HepG2 (cell line): ENCODE data around the gene ASB16. TPM values are rescaled to one million over a fixed set of nuclear protein-coding genes. Genes with fewer than 3 reads are reported as not detected.
A peak's percentile ranks its signal among the peaks of the same experiment; 100 is the strongest.

Experiments used
- ATAC-seq: fragments of 200-7000 bp; cut with Tn5 transposase; 3 replicates; pipeline ENCODE4 v1.9.1; 2020; ENCODE audit warnings: mild to moderate bottlenecking, moderate library complexity
- BruUV-seq: library from RNA; stranded (reverse); fragments of 400-500 nt; replicated peaks from 2 replicates; lab custom pipeline; 2021; lab: Mats Ljungman, UMichigan
- CTCF ChIA-PET: fragments of 300-600 bp; formaldehyde crosslinking; extraction: SDS; loops from one replicate; lab custom pipeline; 2021; ENCODE audit warnings: low total read pairs, inconsistent platforms, low intra/inter-chr PET ratio; lab: Yijun Ruan, JAX
- POLR2A ChIA-PET: fragments of 350-600 bp; sonication (Branson Sonifier 250); formaldehyde crosslinking; loops from one replicate; lab custom pipeline; 2020; ENCODE audit warnings: antibody characterized with exemption, inconsistent platforms; lab: Yijun Ruan, JAX
- DNase-seq: peaks from one replicate; pipeline ENCODE4 v3.0.0-alpha.2; 2015; ENCODE audit warnings: low spot score
- FAIRE-seq: peaks from 3 replicates; lab custom pipeline; 2011; peaks lifted over from hg19 to GRCh38; lab: Jason Lieb, UNC
- H2AFZ ChIP-seq: one replicate; pipeline ENCODE4 v1.6.1; 2011; ENCODE audit warnings: low read length, inconsistent platforms
- H3K27ac ChIP-seq: fragments of 300-600 bp; 3 replicates; pipeline ENCODE4 v1.8.0; 2011; ENCODE audit warnings: mixed run types, mild to moderate bottlenecking, mixed read lengths, low read length, inconsistent platforms; ENCODE audit not compliant: insufficient read depth; ENCODE audit errors: extremely low read length
- H3K27me3 ChIP-seq, 2 experiments: fragments of 200-600 bp in 1 of 2; 2 replicates in 1 of 2; 3 replicates in 1 of 2; pipeline versions ENCODE4 v1.6.0 to v1.8.0; 2011; ENCODE audit warnings: low read length in 2 of 2, mild to moderate bottlenecking in 2 of 2, moderate library complexity in 2 of 2, inconsistent platforms in 1 of 2; ENCODE audit not compliant: insufficient read depth in 2 of 2, control insufficient read depth in 1 of 2
- H3K36me3 ChIP-seq, 2 experiments: fragments of 200-600 bp in 1 of 2; replicated peaks in 1 of 2; 2 replicates in 1 of 2; 3 replicates in 1 of 2; pipeline versions ENCODE4 v1.5.1 to v1.8.0; 2011; ENCODE audit warnings: low read length in 2 of 2, inconsistent platforms in 1 of 2; ENCODE audit not compliant: insufficient read depth in 2 of 2, control insufficient read depth in 1 of 2
- H3K4me1 ChIP-seq: 2 replicates; pipeline ENCODE4 v1.5.1; 2012; ENCODE audit warnings: low read length, inconsistent platforms; ENCODE audit not compliant: insufficient read depth
- H3K4me2 ChIP-seq: 2 replicates; pipeline ENCODE4 v1.6.0; 2011; ENCODE audit warnings: low read depth, low read length, inconsistent platforms
- H3K4me3 ChIP-seq, 3 experiments: fragments of 200-600 bp in 1 of 3; sonication (generic), shearing (Covaris generic) in 1 of 3; replicated peaks in 1 of 3; 2 replicates each; pipeline ENCODE4 v1.5.1; 2011 to 2016; ENCODE audit warnings: low read length in 3 of 3, inconsistent platforms in 2 of 3, low read depth in 2 of 3, mild to moderate bottlenecking in 2 of 3, control low read depth in 1 of 3, mixed read lengths in 1 of 3; ENCODE audit not compliant: insufficient read depth in 1 of 3
- H3K79me2 ChIP-seq: one replicate; pipeline ENCODE4 v1.6.1; 2011; ENCODE audit warnings: low read length, inconsistent platforms; ENCODE audit not compliant: insufficient read depth
- H3K9ac ChIP-seq: 2 replicates; pipeline ENCODE4 v1.6.0; 2011; ENCODE audit warnings: mild to moderate bottlenecking, low read depth, low read length, inconsistent platforms; ENCODE audit not compliant: insufficient read depth
- H3K9me3 ChIP-seq: 2 replicates; pipeline ENCODE4 v1.5.1; 2012; ENCODE audit warnings: mild to moderate bottlenecking, low read length
- H4K20me1 ChIP-seq: 2 replicates; pipeline ENCODE4 v1.6.0; 2011; ENCODE audit warnings: inconsistent platforms, mild to moderate bottlenecking, low read length, moderate library complexity; ENCODE audit not compliant: insufficient read depth
- ASH2L ChIP-seq: fragments of 300-600, 200-600 bp; sonication (generic); IDR thresholded peaks from 2 replicates; pipeline ENCODE4 v1.7.0; 2017; ENCODE audit warnings: low read depth, mild to moderate bottlenecking, moderate library complexity, mixed read lengths, low read length; ENCODE audit not compliant: insufficient read length
- DMAP1 ChIP-seq: IDR thresholded peaks from 2 replicates; pipeline ENCODE4 v1.6.1; 2016
- FOXO1 ChIP-seq: sonication (generic); formaldehyde crosslinking; IDR thresholded peaks from 2 replicates; pipeline ENCODE4 v1.4.0; 2020; ENCODE audit warnings: missing genetic modification reagents
- JARID2 ChIP-seq: sonication (generic); formaldehyde crosslinking; IDR thresholded peaks from 2 replicates; pipeline ENCODE4 v1.8.1; 2023; ENCODE audit warnings: missing genetic modification reagents, inconsistent platforms; ENCODE audit not compliant: insufficient replicate concordance
- ZNF367 ChIP-seq: sonication (generic); formaldehyde crosslinking; IDR thresholded peaks from 2 replicates; pipeline ENCODE4 v1.4.0; 2020; ENCODE audit warnings: missing genetic modification reagents, borderline replicate concordance
- ZNF468 ChIP-seq: sonication (generic); formaldehyde crosslinking; IDR thresholded peaks from 2 replicates; pipeline ENCODE4 v1.8.0; 2022; ENCODE audit warnings: mild to moderate bottlenecking, moderate library complexity, missing genetic modification reagents
- ZNF563 ChIP-seq: sonication (generic); formaldehyde crosslinking; IDR thresholded peaks from 2 replicates; pipeline ENCODE4 v1.8.0; 2022; ENCODE audit warnings: mild to moderate bottlenecking, moderate library complexity, missing genetic modification reagents
- ZSCAN12 ChIP-seq: sonication (generic); formaldehyde crosslinking; IDR thresholded peaks from 2 replicates; pipeline ENCODE4 v1.9.0; 2021; ENCODE audit warnings: mild to moderate bottlenecking, missing genetic modification reagents
- WGBS: methylation state at CpG from one replicate; pipeline ENCODE4 v1.1.6; 2017; ENCODE audit warnings: low lambda C conversion rate; 5-methylcytosine and 5-hydroxymethylcytosine counted together
- in situ Hi-C: cut with HindIII; loops from 2 replicates; pipeline ENCODE4 v1.10.0; 2017; ENCODE audit warnings: low pct_unique_long_range_greater_than_20kb; ENCODE audit not compliant: extremely low pct_ligation_motif_present
- intact Hi-C: fragments of 100-400 bp; cut with micrococcal nuclease; formaldehyde crosslinking; loops from one replicate; pipeline ENCODE4 v1.10.0; 2022; ENCODE audit not compliant: unreplicated experiment
- polyA plus RNA-seq, 8 experiments: library from polyadenylated mRNA; depleted of rRNA in 3 of 8; stranded (reverse) in 7 of 8; unstranded in 1 of 8; fragments of >200 nt; fragmentation: Illumina TruSeq in 4 of 8; extraction: Trizol in 4 of 8; gene quantifications; 2 replicates each; pipeline versions ENCODE4 v1.2.1 to v1.2.3, GENCODE V29; 2011 to 2016; ENCODE audit warnings: low read depth in 4 of 8, missing spikeins in 1 of 8, mixed read lengths in 1 of 8; ENCODE audit not compliant: insufficient read depth in 1 of 8
- total RNA-seq, 5 experiments: library from RNA; depleted of rRNA; stranded (reverse); fragments of >200 nt; fragmentation: Illumina TruSeq; extraction: Trizol; gene quantifications; 2 replicates each; pipeline ENCODE4 v1.2.3, GENCODE V29; 2016; ENCODE audit warnings: low read depth in 1 of 5
- TF ChIP-seq, protein P1 (sequence below): sonication (generic); formaldehyde crosslinking; IDR thresholded peaks from 2 replicates; pipeline ENCODE4 v1.9.0; 2021; ENCODE audit warnings: missing genetic modification reagents, mild to moderate bottlenecking, borderline replicate concordance

ASB16 gene
- total and polyA plus RNA-seq, 2 of the 13 experiments (the other 11 are each of a cell fraction or from before 2014, with no cell fraction given), result 0.07 TPM; not detected in 1

DNA sequence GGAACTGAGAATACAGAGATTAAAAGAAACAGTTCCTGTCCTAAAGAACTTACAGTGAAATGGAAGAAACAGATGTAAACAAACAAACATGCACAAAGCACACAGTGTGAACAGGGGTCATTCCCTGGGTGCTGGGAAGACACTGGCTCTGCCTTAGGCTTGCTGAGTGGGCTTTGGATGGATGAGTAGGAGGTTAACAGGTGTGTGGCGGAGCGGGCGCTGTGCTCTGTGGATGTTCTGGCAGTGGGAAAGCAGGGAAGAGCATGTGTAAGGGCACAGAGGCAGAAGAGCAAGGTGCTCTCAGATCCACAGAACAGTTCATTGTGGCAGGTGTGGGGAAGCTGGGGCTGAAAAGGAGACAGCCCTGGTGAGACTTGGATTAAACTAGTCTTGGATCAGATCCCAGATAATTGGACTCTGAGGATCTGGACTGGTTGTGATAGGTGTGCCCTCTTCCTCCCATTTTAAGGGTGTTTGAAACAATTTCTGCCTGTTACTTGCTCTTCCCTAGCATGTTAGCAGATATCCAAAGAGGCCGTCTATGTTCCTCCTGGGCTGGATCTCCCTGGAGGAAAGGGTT, 20.7 kb upstream of the ASB16 start:
- 99% methylated on average over 4 of the region's 4 CpGs for WGBS
- POLR2A ChIA-PET, result interaction anchor here (0.6 to 0.7 kb wide), 2 partner anchors 19 to 167 kb away, joined by 3 to 6 read pairs; no protein-coding TSS in a partner anchor
- no peaks in the 10 kb centered on the region for H3K27me3 ChIP-seq
- no peak for FAIRE-seq
- no peak overlapping the region for H3K4me3 ChIP-seq
- peaks cover 20 to 54% of the 10 kb centered on the region in 2 experiments for H3K36me3 ChIP-seq
- H3K4me2 ChIP-seq, result no peak overlapping the region
- H3K9me3 ChIP-seq, result no peaks in the 10 kb centered on the region
- H3K9ac ChIP-seq, result no peak overlapping the region
- no TSS peak for BruUV-seq
- no peaks in the 10 kb centered on the region for H4K20me1 ChIP-seq
- in situ Hi-C loops (no loop called here), intact Hi-C loops (no loop called here)
- ATAC-seq, result no peak
- H2AFZ ChIP-seq, result no peak overlapping the region
- H3K79me2 ChIP-seq, result peaks cover 10% of the 10 kb centered on the region
- CTCF ChIA-PET, result no interaction called here
- no peak for DNase-seq
- TF ChIP-seq JARID2 (CRISPR knock-in tag) (no peak), ZNF563 (peak; percentile 39; the same call in 1 of the 2 replicates)
- H3K4me1 ChIP-seq, result peaks cover 5% of the 10 kb centered on the region; the same call in 1 of the 2 replicates
- H3K27ac ChIP-seq, result no peak overlapping the region

DNA sequence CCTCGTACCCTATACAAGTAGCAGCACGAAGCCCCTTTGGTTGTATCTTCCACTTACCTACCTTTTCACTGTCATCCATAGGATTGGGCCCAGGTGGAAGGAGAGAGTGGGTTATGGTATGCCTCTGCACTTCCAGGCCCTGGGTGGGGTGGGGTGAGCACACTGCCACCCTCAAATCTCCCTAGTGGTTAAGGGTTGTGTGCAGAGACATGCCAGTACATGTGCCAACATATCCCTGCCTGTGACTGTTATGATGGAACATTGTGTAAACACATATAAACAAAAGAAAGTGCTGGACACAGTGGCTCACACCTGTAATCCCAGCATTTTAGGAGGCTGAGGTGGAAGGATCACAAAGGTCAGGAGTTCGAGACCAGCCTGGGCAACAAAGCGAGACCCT, 17.6 kb upstream of the ASB16 start:
- no peak overlapping the region for H3K9ac ChIP-seq
- in situ Hi-C loops, result no loop called here
- TF ChIP-seq ZNF367 (CRISPR knock-in tag), result no peak
- no peak for TF ChIP-seq DMAP1 (CRISPR knock-in tag)
- no peak for TF ChIP-seq ZSCAN12
- TF ChIP-seq ZNF468 (CRISPR knock-in tag), result no peak
- TF ChIP-seq FOXO1 (CRISPR knock-in tag), result no peak
- TF ChIP-seq, protein P1, sequence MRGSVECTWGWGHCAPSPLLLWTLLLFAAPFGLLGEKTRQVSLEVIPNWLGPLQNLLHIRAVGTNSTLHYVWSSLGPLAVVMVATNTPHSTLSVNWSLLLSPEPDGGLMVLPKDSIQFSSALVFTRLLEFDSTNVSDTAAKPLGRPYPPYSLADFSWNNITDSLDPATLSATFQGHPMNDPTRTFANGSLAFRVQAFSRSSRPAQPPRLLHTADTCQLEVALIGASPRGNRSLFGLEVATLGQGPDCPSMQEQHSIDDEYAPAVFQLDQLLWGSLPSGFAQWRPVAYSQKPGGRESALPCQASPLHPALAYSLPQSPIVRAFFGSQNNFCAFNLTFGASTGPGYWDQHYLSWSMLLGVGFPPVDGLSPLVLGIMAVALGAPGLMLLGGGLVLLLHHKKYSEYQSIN (CRISPR knock-in tag), result no peak
- TF ChIP-seq ASH2L, result no peak
- 94% methylated on average over 4 of the region's 4 CpGs for WGBS
- H3K79me2 ChIP-seq, result peaks cover 10% of the 10 kb centered on the region
- no TSS peak for BruUV-seq
- ChIA-PET CTCF (no interaction called here), POLR2A (no interaction called here)
- no peak overlapping the region for H3K4me2 ChIP-seq
- H3K4me1 ChIP-seq, result peaks cover 15% of the 10 kb centered on the region
- H4K20me1 ChIP-seq, result no peaks in the 10 kb centered on the region
- peaks cover 21 to 48% of the 10 kb centered on the region in 2 experiments for H3K36me3 ChIP-seq
- DNase-seq (no peak), ATAC-seq (no peak), FAIRE-seq (peak; percentile 37)
- no peaks in the 10 kb centered on the region for H3K27me3 ChIP-seq
- no peak overlapping the region for H3K4me3 ChIP-seq
- intact Hi-C loops, result no loop called here
- H3K9me3 ChIP-seq, result no peaks in the 10 kb centered on the region
- no peak overlapping the region for H3K27ac ChIP-seq
- H2AFZ ChIP-seq, result no peak overlapping the region
